ENCODE results near the gene ATP5F1E. TPM values are rescaled to one million over a fixed set of nuclear protein-coding genes. Genes with fewer than 3 reads are reported as not detected.

The ATP5F1E gene
- total RNA-seq, 1 donor from 2014 or later = 77.5 TPM

DNA sequence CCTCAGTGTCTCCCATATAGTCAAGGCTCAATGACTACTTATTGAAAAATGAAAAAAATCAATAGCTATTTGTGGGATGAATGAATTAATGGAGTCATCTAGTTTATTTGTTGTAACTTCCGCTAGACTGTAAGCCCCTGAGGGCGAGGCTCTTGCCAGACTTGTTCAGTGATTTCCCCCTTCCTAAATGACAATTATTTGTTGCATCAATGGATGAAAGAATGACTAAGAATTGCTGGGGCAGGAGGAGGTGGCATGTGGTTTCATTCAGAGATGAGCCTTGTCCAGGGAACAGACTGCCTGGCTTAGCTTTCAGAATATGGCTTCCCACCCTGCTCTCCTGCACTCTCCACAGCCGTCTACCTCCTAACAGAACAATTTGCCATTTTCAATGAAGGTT, 11.6 kb upstream of the ATP5F1E start:
- intact Hi-C loops (cut with micrococcal nuclease) = loop anchor here (2.0 to 5.0 kb wide), 2 partner anchors 39 to 1651 kb away; partner anchors contain the start of gene RBM38

DNA sequence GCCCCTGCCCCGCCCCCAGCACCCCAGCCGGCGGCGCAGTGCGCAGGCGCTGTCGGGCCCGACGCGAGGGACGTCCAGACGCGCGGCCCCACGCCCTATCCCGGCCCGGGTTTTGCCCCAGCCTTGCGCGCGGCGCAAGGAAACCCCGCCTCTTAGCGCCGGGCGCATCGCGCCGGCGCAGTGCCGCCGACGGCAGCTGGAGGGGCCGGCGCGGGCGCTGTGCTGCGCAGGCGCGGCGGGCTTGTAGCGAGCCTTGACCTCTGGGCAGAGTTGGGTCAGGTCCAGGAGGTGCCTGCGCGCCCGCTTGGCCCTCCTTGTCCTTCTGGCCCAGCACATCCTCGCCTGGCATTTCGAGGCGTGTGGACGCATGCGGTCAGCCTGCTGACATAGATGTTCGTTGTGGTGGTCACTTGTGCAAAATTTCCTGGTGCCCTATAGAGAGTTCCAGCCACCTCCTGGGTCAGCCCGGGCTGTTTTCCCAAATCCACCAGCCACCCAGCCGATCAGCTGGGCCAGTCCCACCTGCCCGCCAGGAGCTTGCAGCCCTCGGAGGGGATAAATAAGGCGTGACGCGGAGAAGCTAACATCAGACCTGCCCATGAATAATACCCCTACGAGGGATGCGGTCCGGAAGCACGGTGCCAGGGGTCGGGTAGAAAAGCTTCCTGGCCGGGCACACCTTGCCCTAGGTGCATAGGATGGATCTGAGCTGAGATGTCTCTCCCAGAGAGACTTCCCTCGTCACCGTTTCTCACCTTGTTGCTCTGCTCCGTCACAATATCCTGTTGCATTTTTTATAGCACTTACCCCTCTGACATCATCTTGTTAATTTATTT, 10.9 kb upstream of the ATP5F1E start:
- intact Hi-C loops (cut with micrococcal nuclease) = loop anchor here (1.0 to 5.0 kb wide), 5 partner anchors 11 to 1651 kb away; partner anchors contain the start of genes ATP5F1E, NELFCD, RBM38 and VAPB

DNA sequence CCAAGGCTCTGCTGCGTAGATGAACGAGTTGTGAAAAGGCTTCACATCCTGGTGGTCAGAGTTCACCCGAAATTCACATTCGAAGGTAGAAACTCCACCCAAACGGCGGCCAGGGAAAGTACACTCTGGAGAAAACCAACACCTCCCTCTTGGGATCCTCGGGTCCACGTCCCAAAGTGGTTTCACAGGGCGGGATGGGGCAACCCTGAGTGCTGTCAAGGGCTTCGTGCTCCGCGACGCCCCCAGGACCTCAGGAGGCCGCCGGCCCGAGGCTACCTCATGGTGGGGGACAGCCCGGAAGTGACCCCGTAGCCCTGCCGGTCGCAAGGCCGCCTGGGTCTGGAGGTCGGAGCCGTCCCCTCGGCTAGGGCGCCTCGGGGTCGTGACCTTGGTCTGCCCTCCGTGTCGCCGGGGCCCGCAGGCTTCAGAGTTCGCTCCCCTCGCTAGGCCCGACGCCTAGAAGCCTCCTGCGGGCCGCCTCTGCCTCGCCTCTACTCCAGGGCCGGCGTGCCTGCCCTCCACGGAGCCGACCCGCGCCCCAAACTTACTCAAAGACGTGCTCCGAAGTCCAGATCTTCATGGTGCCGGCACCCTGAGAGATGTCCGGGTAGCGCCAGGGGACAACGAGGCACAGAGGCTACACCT, 10.1 kb upstream of the ATP5F1E start, which contains the start of gene PRELID3B:
Gene PRELID3B (minus strand): TSS at position 636 of the 645 bp plus-strand sequence. CDS start 56 bp downstream, at position 580.
- intact Hi-C loops (cut with micrococcal nuclease) = loop anchor here (1.0 to 5.0 kb wide), 5 partner anchors 10 to 1650 kb away; partner anchors contain the start of genes ATP5F1E, NELFCD, RBM38 and VAPB

- intact Hi-C loops (cut with micrococcal nuclease) = loop anchor here (5.0 kb wide), 1 partner anchor 1649 kb away; the partner anchor contains the start of gene RBM38
Observed at GRCh38 chr20:59041487-59041886, 9.4 kb upstream of the ATP5F1E start.

DNA sequence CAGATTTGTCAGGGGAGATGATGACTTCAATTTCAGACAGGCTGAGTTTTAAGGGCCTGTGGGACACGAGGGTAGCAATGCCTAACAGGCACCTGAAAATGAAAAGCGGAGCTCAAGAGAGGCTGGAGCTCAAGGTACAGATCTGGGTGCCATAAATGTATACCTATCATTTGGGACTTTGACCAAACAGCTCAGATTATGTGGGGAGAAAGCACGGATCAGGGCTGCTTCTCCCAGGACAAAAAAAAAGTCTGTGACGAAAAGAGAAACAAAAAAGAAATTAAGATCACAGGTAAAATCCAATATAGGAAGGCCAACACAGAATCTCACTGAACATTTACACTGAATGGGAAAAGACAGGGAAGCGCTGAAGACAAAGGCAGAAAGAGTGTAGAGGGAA, 8.5 kb upstream of the ATP5F1E start:
- intact Hi-C loops (cut with micrococcal nuclease) = loop anchor here (5.0 kb wide), 1 partner anchor 1648 kb away; the partner anchor contains the start of gene RBM38

GRCh38 chr20:59039233-59039632, 7.1 kb upstream of the ATP5F1E start:
- intact Hi-C loops (cut with micrococcal nuclease) = no loop called here

DNA sequence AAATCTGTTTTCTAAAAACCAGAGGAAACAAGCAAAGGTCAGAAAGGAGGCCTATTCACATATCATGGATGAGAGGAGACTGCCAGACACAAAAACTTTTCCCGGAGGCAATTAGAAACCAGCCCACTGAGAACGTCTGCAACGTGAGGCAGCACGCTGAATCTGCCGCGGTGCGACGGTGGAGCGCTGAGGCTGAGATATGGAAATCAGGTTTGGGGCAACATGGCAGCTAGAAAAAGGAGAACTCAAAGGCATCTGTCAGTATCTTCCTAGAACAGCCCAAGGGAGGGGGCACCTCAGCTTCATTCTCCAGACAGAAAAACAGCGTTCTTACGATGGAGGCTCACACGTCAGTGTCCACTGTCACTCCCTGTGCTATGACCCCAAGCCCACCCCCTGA, 5.3 kb upstream of the ATP5F1E start:
- intact Hi-C loops (cut with micrococcal nuclease) = no loop called here

GRCh38 chr20:59035381-59035780, 3.2 kb upstream of the ATP5F1E start:
- intact Hi-C loops (cut with micrococcal nuclease) = no loop called here

- intact Hi-C loops (cut with micrococcal nuclease) = loop anchor here (2.0 to 5.0 kb wide), 6 partner anchors 17 to 796 kb away; partner anchors contain the start of gene VAPB
Observed at GRCh38 chr20:59033616-59034165, 1.6 kb upstream of the ATP5F1E start.

- intact Hi-C loops (cut with micrococcal nuclease) = loop anchor here (2.0 to 5.0 kb wide), 6 partner anchors 16 to 796 kb away; partner anchors contain the start of gene VAPB
Observed at GRCh38 chr20:59033093-59033492, 958 bp upstream of the ATP5F1E start.

GRCh38 chr20:59032713-59033059, 551 bp upstream of the ATP5F1E start:
- intact Hi-C loops (cut with micrococcal nuclease) = loop anchor here (1.0 to 5.0 kb wide), 13 partner anchors 10 to 795 kb away; partner anchors contain the start of genes CTSZ, NELFCD, PRELID3B and VAPB

- intact Hi-C loops (cut with micrococcal nuclease) = loop anchor here (1.0 to 5.0 kb wide), 13 partner anchors 11 to 794 kb away; partner anchors contain the start of genes CTSZ, NELFCD, PRELID3B and VAPB
Observed at GRCh38 chr20:59031564-59032022, 542 bp downstream of the ATP5F1E start.

DNA sequence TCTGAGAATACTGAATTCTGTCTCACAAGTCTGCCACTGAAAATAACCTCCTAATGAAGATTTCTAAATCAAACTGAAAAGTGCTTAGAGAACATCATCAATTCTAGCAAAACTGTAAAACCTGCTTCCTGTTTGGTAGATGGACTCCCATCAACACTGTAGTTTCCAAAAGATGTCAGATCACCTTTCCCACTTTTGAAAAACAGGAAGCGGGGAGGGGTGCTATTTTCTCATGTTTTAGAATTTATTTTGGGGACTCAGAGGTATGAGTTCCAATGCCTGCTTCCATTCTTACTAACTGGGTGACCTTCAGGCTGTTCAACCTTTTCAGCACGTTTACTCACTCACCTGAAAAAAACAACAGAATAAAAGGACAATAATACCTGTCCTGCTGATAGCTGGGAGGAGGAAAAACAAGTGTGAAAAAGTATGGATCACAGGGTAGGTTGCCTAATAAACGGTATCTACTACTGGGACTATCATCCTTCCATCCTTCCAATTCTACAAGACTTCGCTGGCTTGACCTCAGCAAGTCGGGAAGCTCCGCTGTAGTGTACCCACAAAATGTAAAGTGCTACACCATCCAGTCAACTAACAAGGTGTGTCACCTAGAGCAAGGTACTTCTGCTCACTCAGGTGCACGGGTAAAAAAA, 1.1 kb downstream of the ATP5F1E start:
- intact Hi-C loops (cut with micrococcal nuclease) = loop anchor here (5.0 kb wide), 3 partner anchors 116 to 794 kb away; no protein-coding TSS in a partner anchor

DNA sequence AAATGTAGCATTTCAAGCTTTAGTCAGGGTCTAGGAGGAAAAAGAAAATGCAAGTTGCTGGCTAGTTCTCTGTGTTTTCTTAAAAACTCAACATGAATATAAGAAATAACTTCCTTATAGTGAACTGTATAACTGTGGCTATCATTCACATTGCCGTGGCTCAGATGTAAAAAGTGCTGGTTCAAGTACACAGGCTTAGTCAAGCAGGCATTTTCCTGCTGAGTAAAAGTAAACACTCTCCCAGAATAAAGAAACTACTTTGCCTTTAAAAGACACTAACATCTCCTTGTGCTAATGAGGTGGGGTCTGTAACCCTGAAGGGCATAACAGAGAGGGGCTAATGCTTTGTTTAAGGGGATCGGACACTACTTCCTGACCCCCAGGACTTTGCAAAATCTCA, 3.3 kb downstream of the ATP5F1E start:
- intact Hi-C loops (cut with micrococcal nuclease) = no loop called here

- intact Hi-C loops (cut with micrococcal nuclease) = no loop called here
Observed at GRCh38 chr20:59027741-59028320, 4.3 kb downstream of the ATP5F1E start.

DNA sequence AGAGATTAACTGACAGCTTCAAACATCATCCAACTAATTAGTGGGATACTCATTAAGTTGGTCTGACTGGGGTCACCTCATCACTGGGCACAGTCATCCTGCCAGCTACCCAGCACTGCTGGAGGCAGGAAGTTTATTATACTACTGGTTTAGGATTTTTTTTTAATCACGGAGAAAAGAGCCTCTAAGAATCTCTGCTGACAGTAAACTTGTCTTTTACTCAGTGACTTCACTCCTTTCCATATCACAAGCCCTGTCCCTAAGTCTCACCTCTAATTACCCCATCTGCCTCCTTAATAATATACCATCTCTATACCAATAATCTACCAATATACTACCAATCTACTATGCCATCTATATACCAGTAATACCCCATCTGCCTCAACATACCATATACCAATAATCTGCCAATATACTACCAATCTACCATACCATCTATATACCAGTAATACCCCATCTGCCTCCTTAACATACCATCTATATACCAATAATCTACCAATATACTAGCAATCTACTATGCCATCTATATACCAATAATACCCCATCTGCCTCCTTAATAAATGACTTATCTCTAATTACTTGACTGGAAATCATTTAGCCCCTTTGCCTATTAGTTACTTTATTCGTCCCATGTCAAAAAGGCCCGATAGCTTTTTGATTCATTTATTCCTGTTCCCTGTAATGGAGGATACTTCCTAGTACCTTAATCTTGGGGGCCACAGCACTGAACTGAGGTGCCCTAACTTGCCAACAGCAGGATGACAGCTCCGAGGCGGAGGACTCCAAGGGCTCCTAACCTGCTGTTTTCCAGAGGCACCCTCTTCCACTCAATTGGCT, 5.0 kb downstream of the ATP5F1E start:
- intact Hi-C loops (cut with micrococcal nuclease) = no loop called here

DNA sequence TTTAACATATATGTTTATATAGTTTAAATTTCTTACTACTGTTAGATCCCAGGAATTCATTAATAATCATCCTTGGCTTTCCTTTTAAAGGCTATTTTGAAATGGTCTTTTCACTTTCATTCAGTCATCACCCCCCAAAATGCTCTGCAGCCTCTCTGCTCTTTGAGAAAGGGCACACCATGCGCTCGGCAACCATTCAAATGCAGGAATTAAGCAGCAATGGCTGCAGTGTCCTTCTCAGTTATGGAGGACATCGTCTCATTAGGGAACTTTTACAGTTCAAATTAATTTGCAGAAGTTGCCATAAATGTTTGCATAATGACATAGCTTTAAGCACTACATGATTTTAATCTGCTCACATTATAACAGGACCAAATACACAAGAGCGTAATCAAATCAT, 6.6 kb downstream of the ATP5F1E start:
- intact Hi-C loops (cut with micrococcal nuclease) = no loop called here

GRCh38 chr20:59025086-59025485, 7.0 kb downstream of the ATP5F1E start:
- intact Hi-C loops (cut with micrococcal nuclease) = no loop called here

GRCh38 chr20:59024111-59024530, 8.0 kb downstream of the ATP5F1E start:
- intact Hi-C loops (cut with micrococcal nuclease) = no loop called here

Measured in T-helper 1 cell treated with Interleukin-12 subunit alpha and Interleukin-12 subunit beta and Interleukin-4 antibody, amounts not matched to agents 30 ng/mL and 1 ng/mL, for 36 hours (primary cell).